GM21576 (cell line): ENCODE data around the gene ASB18.
"Not testable (repeated sequence)": the region's sequence is repeated elsewhere in the genome, so short reads cannot be mapped to it uniquely, and the experiment has no call there.

Experiments
- ATAC-seq: cut with Tn5 transposase; IDR thresholded peaks from one replicate; pipeline ENCODE4 v1.9.1; 2021; ENCODE audit warnings: mild to moderate bottlenecking, moderate library complexity; ENCODE audit not compliant: unreplicated experiment

Gene ASB18

DNA sequence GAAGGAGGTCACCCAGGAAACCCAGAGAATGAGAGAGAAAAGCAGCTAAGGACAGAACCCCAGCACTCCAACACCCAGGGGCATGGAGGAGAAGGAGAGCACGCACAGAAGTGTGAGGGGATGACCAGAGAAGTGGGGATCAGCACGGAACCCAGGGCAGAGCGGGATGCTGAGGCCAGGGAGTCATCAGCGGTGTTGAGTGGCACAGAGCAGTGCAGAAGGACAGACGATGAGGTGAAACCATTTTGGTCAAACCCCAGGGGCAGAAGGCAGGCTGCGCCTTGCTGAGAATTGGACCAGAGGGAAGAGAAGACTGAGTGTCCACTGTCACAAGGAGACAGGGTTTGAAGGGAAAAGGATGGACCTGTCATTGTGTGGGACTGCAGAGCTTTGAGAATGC, 23.4 kb upstream of the ASB18 start:
- no peak for ATAC-seq

DNA sequence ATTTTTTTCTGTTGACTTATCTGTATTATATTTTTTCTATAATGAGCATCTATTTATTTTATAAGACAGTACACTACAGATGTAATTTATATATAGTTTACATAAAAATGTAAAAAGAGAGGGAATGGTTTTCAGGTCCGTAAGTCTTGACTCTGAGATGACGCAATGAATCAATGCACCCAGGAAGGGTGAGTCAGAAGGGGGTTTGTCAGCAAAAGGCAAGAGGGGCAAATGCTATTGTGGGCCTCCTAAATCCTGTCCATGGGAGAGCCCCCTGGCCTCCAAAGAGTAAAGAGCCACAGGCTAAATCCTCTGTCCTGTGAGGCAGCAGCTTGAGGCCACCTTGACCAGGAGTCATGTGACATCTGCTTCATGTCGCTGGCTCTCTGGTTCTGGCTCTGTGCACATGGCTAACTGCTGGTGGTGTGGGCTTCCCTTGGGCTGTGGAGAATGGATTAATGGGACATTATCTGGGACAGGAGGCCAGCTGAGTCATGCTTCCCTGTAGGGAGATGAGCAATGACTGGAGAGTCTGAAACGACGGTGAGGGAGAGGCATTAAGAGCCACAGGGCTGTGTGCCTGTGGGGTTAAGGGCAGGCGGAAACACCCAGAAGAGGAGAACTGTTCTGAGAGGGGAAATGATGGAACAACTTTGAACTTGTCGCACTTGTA, 22.8 kb upstream of the ASB18 start:
- ATAC-seq, result no peak

DNA sequence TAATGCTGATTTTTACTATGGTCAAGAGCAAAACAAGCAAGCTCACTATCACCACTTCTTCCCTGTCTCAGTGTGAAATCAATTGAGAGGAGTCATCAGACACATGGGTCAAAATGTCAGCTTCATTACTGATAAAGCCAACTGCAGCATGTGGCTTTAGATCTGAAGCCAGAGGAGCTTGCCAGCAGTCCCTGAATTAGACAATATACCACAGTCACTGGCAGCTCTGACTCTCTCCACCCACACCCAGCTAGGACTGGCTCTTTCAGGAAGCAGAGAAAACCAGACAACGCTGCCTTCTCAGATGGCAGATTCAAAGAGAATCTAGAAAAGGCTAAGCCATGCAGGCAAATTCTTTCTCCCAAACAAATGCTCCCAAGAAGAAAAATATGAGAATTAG, 20.0 kb upstream of the ASB18 start:
- ATAC-seq, result no peak

DNA sequence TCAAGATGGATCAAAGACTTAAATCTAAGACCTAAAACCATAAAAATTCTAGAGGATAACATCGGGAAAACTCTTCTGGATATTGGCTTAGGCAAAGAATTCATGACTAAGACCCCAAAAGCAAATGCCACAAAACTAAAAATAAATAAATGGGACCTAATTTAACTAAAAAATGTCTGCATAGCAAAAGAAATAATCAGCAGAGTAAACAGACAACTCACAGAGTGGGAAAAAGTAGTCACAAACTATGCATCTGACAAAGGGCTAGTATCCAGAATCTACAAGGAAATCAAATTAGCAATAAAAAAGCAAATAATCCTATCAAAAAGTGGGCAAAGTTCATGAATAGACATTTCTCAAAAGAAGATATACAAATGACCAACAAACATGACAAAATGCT, 18.2 kb upstream of the ASB18 start:
- no peak for ATAC-seq

DNA sequence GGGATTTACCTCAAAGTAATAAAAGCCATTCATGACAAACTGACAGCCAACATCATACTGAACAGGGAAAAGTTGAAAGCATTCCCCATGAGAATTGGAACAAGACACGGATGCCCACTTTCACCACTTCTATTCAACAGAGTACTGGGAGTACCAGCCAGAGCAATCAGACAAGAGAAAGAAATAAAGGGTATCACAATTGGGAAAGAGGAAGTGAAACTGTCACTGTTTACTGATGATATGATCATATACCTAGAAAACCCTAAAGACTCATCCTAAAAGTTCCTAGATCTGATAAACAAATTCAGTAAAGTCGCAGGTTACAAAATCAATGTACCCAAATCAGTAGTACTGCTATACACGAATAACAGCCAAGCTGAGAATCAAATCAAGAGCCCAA, 17.2 kb upstream of the ASB18 start:
- no peak for ATAC-seq

DNA sequence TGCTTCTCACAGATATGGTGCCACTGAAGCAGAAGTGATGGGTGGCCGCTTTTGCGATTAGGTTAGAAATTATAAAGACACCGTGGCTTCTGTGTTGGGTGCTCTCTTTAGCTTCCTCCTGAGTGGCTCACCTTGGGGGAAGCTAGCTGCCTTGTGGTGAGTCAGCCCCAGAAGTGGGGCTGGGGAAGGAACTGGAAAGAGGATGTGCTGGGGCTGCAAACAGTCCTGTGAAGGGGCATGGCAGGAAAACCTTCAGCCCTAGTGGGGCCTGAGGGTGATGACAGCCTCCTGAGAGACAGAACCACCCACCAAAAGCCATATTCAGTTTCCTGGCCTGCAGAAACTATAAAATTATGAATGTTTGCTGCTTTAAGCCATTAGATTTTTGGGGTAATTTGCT, 8.9 kb upstream of the ASB18 start:
- ATAC-seq, result no peak

DNA sequence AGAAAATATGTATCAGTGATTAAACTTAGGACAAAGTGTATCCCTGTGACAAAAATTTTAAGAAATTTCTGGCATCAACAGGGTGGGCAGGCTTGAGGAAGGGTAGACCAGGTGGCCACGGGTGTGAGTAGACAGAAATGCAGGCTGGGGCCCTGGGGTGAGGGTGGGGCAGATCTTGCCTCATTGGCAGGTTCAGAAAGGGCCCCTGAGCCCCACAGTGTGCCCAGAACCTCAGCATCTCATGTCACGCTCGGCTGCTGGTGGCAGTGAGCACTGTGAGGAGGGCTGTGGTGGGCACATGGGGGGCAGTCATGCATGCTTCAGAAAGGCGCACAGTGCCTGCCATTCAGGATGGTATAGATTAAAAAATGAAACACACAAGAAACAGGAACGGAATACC, 7.6 kb upstream of the ASB18 start:
- ATAC-seq, result no peak

DNA sequence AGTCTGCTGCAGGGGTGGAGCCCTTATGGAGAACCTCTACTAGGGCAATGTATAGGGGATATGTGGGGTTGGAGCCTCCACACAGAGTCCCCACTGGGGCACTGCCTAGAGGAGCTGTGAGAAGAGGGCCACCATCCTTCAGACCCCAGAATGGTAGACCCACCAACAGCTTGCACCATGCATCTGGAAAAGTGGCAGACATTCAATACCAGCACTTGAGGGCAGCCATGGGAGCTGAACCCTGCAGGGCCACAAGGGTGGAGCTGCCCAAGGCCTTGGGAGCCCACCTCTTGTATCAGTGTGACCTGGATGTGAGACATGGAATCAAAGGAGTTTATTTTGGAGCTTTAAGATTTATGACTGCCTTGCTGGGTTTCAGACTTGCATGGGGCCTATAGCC, 5.7 kb upstream of the ASB18 start:
- not testable (repeated sequence) for ATAC-seq

DNA sequence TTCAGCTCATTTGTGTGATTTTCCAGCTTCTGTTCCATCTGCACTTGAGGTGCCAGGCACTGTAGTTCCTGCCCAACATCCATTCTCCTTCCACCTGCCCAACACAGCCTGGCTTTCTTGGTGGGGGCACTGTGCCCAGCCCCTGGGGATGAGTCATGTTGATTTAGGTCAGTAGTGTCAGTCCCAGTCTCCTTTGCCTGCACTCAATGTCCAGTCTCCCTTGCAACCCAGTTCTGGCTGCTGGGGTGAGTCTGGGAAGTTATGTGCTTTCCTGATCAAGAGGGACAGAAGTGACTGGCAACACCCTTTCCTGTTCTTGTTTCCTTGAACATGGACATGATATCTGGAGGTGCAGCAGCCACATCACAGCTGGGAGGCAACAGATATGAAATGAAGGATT, 1.5 kb upstream of the ASB18 start:
- no peak for ATAC-seq

DNA sequence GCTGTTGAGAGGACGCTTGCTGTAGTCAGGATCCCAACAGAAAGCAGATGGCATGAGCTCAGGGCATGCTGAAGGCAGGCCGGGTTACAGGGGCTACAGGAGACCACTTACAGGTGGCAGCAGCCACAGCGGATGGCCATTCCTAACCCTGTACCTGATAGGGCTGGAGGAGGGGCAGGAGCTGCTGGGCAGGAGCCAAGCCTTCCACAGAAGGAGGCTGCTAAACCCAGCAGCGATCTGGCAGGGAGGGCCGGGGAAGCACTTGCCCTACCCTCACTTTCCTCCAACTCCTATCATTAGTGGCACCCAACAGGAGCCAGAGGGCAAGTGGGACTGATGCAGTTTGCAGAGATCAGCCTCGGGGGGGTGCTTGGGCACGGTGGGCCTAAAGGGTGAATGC, 2.0 kb downstream of the ASB18 start:
- no peak for ATAC-seq

DNA sequence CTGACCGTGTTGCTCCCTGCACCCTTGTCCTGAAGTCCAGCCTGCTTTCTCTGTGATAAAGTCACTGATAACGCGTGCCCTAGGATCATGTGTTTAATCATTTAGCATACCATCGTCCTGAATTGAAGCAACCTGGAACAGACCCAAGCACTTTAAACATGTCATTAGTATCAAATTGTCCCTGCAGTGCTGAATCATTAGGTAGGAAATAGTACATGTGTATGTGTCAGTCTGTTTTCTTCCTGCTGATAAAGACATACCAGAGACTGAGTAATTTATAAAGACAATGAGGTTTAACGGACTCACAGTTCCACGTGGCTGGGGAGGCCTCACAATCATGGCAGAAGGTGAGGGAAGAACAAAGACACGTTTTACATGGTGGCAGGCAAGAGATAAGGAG, 2.8 kb downstream of the ASB18 start:
- ATAC-seq, result no peak

DNA sequence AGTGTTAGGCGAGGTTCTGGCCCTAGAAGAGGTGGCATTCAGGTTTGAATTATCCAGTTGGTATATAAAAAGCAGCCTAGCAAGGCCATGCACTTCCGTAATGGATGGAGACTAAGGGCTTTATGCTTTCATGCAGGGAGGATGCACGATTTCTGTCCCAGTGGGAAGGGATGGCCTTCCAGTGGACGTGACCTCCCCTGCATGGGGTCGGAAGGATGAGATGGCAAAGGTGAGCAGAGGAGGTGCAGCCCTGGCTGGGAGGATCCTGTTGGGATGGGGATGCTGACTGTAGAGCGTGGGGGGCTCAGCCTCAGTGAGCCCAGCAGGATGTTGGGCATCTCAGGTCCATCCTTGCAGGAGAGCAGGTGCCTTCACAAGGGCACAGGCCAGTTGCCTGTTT, 4.8 kb downstream of the ASB18 start:
- ATAC-seq, result no peak

DNA sequence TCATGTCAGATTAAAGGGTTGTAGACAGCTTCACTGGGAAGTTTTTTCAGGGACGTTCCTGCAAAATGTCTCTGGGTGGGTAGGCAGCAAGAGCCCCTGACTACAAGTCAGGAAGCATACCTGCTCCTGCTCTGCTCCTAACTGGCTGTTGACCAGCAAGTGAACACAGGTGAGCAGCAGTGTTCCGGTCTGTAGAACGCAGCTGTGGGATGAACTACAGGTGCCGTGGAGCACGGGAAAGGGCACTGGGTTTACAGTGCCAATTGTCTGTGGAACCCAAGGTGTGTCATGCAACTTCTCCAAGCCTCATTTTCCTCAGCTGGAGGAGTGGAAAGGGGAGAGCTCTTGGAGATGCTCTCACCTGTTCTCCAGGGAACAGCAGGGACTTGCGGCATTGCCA, 6.6 kb downstream of the ASB18 start:
- ATAC-seq, result no peak

DNA sequence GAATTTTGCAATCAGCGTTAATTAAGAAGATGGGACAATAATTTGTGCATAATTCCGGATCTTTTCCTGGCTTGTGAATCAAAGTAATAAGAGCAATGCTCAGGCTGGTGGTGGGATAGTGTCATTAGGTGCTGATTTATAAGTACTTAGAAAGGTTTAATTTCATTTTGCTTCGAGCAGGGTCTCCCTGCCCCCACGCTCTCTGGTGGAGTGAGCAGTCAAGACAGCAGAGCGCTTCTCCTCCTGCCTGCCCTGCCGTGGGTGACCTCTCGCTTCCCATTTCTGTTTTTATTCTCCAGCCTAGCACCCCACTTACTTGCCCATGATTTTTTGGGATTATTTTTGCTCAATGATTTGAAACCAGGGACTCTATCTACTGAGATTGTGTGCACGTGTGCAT, 7.1 kb downstream of the ASB18 start:
- no peak for ATAC-seq

DNA sequence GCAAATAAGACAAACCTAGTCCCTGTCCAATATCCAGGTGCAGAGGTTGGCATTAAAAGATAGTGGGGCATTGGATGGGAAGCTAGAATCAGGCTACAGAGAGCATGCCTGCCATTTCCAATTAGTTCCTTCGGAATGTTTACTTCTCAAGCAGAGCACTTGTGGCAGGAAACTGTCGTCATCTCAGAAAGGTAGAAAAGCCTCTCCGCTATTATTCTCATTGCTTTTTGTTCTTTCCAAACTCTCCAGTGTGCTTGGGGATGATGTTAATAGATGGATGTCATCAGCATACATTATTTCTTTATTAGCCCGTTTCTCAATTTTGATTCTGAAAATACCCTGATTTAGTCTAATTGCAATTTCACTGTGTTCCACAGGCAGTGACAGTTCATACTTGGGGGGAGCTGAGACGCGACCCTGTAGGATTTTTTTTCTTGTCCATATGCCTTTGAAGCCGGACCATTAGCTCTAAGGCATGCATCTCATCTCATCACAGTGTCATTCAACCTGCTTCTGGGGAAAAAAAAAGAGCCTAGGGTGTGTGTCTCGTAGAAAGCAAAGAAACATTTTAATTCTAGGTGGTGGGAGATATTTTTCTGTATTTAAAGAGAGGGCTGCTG, 7.7 kb downstream of the ASB18 start:
- ATAC-seq, result no peak

DNA sequence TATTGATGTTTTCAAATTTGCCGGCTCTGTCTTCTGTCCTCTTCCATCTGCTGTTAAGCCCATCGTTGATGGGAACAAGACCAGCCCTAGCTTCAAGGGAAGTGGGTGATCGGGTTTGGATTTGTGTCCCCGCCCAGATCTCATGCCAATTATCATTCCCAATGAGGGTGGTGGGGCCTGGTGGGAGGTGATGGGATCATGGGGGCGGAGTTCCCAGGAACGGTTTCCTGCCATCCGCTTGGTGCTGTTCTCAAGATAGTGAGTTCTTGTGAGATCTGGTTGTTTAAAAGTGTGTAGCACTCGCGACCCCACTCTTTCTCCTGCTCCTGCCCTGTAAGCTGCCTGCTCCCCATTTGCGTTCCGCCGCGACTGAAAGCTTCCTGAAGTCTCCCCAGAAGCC, 9.5 kb downstream of the ASB18 start:
- ATAC-seq, result no peak

DNA sequence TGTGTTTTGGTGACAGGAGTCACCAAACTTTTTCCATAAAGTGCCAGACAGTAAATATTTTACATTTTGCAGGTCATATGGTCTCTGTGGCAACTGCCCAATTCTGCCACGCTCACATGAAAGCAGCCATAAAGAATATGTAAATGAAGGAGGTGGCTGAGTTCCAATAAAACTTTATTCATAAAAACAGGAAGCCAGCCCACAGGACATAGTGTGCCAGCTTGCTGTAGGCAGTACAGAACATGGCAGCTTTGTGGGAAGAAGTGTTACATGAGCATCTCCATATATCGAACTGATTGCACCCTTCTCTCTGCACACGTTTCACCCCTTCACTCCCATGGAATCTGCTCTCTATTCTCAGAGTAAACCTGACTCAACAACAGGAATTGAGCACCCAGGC, 10.2 kb downstream of the ASB18 start:
- no peak for ATAC-seq

DNA sequence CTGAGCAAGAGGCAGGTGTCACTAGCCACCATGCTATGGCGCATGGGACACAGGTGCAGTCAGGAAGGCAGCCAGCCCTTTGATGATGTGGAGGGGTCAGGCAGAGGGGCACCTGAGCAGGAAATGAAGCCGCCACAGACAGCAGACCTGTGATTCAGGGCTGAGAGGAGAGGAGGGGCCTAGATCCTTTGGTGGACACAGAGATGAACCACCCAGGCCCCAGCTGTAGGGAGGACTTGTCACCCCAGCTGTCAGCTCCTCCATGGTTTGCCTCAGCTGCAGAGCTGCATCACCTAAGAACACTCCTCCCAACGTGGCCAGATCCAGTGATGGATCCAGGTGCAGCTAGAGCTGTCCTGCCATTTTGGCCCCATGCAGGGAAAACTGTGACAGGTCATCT, 11.6 kb downstream of the ASB18 start:
- ATAC-seq, result no peak

DNA sequence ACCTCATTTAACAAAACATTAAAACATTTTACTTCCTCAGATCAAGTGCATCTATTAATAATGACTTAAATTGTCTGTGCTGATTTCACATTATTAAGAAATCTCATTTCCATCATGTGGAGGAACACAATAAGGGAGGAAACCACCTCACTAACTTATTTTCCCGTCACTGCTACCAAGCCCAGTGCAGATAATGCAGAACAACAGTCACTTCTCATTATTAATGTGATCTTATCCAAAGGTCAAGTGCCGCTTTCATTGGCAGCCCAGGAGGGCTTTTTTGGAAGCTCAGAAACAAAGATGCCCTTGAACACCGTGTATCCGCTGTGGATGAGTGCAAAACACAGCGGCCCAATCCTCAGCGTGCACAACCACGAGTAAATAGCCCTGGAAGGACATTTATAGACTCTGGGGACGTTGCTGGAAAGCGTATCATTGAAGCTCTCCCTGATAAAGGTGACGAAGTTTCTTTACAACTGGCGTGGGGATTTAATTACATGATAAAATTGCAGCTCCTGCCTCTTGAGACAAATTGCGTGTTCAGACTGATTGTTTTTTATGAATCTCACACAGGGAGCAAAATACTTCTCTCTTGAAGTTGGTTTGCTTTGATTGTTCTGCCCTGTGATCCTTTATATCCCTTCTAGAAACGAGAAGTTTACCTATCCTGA, 13.2 kb downstream of the ASB18 start:
- no peak for ATAC-seq

DNA sequence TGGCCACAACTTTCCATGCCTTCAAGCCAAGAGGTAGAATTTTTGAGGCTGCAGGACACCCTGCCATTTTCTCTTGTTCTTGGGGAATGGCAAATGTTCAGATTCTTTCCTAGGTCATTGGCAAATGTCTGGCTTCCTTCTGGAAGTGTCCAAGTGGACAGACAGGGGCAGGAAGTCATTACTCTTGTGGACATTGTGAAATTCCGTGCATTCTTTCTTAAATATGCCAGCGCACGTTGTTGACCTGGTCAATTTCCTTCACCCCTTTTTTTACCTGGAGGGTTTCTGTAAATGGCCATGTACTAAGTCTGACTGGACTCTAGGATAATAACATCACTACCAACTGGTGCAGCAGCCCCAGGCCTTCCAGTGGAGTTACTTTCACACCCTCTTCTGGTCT, 13.9 kb downstream of the ASB18 start:
- ATAC-seq, result no peak

DNA sequence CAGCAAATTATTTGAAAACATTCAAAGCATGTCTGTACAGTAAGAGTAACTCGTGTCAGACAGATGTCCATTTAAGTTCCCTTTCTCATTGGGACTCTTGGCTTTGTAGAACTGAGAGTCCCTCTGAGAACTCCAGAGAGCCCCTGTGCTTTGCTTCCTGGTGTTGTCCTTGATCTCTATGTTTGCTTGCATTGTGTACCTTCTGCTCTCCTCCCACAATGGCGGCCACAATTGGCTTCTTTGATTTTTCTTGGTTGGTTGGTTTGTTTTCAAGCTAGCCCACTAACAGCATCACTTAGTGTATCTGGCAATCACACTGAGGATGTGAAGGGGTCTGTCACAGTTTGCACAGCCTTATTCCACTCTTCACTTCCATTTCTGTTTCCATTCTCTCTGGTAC, 15.1 kb downstream of the ASB18 start:
- ATAC-seq, result no peak

DNA sequence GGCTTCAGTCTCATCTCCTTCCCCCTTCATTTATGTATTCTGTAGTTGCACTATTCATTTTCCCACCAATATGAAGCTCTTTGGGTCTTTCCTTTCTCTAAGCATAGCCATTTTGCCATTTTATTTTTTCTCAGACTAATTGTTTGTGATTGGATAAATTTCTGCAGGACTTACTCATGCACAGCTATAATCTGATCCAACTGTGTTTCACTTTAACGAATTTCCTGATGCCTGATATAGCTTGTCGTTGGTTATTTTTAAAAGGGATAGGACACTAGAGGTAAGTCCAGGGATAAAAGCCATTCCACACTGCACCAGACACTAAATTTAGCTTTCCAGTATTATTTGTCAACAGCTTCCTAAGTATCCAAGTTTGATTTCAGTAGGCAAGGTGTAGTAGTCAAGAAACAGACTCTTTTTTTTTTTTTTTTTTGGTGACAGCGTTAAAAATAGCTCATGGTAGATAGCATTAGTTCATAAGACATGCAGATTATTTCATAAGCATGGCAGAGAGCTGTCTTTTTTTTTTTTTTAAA, 17.4 kb downstream of the ASB18 start:
- no peak for ATAC-seq
